8988T (cell line): ENCODE measurements around the gene FKRP.
"Not testable (repeated sequence)": the region's sequence is repeated elsewhere in the genome, so short reads cannot be mapped to it uniquely, and the experiment has no call there.

ENCODE experiments used
- DNase-seq: peaks from one replicate; pipeline ENCODE4 v3.0.0; 2011

FKRP gene

GRCh38 chr19:46759817-46760333 lies 14.0 kb downstream of the FKRP start:
- no peak for DNase-seq

- DNase-seq: no peak
Observed at GRCh38 chr19:46760363-46760762, 14.5 kb downstream of the FKRP start.

- not testable (repeated sequence) for DNase-seq
Observed at GRCh38 chr19:46760897-46761296, 15.0 kb downstream of the FKRP start.

- DNase-seq: no peak
Observed at GRCh38 chr19:46761418-46761831, 15.6 kb downstream of the FKRP start.

- no peak for DNase-seq
Observed at GRCh38 chr19:46762245-46762890, 16.5 kb downstream of the FKRP start.

- no peak for DNase-seq
Observed at GRCh38 chr19:46764817-46765291, 19.0 kb downstream of the FKRP start.

GRCh38 chr19:46766569-46767317 lies 20.9 kb downstream of the FKRP start:
- DNase-seq: no peak

GRCh38 chr19:46768746-46769145 lies 22.9 kb downstream of the FKRP start:
- DNase-seq: not testable (repeated sequence)

- DNase-seq: no peak
Observed at GRCh38 chr19:46772170-46773017, 26.5 kb downstream of the FKRP start.

- DNase-seq: no peak
Observed at GRCh38 chr19:46773018-46773399, 27.2 kb downstream of the FKRP start.

GRCh38 chr19:46775642-46776258 lies 29.9 kb downstream of the FKRP start:
- no peak for DNase-seq

- peak; percentile 67 for DNase-seq
Observed at GRCh38 chr19:46776927-46777911, 31.4 kb downstream of the FKRP start.

GRCh38 chr19:46777956-46778645 lies 32.2 kb downstream of the FKRP start:
- not testable (repeated sequence) for DNase-seq

GRCh38 chr19:46782355-46783019 lies 36.6 kb downstream of the FKRP start:
- DNase-seq: no peak

- DNase-seq: no peak
Observed at GRCh38 chr19:46783670-46784069, 37.8 kb downstream of the FKRP start.

GRCh38 chr19:46784262-46785053 lies 38.6 kb downstream of the FKRP start:
- DNase-seq: peak; percentile 73

- DNase-seq: no peak
Observed at GRCh38 chr19:46785054-46785979, 39.5 kb downstream of the FKRP start.

GRCh38 chr19:46785980-46786235 lies 40.1 kb downstream of the FKRP start:
- DNase-seq: no peak
